ENCODE results near the gene IGF1R. TPM values are rescaled to one million over a fixed set of nuclear protein-coding genes. Genes with fewer than 3 reads are reported as not detected.

The IGF1R gene
- total and polyA plus RNA-seq, 5 experiments from 2014 or later: 2.5 to 122 (median 6.3) TPM

DNA sequence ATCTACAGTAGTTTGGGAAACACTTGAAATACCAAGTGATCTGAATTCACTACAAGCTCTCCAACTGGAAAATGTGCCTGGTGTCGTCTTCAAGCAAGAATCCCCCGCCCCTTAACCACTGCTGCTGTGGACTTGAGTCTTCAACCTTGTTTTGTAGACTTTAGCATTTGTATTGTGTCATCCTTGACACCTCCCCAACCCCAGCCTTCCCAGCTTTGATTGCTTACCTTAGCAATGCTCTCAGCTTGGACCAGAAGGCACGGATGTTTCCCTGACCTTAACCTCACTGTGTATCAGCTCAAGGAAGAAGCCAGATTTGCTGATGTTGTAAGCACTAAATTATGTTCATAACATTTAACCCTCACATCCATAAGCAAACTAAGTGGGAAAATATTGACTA, 146.4 kb downstream of the IGF1R start:
- Mint-ChIP-seq H3K36me3 (peaks cover 0 to 7% (median 0%) of the 10 kb centered on the region in 3 donors), H3K4me1 (peaks cover 30 to 71% (median 65%) of the 10 kb centered on the region in 4 donors), H3K27ac (peak overlapping the region in 2 of 10 donors; percentile 41 to 69), H3K27me3 (no peaks in the 10 kb centered on the region), H3K9me3 (no peaks in the 10 kb centered on the region), H3K4me3 (no peak overlapping the region)
- POLR2A ChIA-PET: no interaction called here
- DNase-seq (no peak), ATAC-seq (no peak)

DNA sequence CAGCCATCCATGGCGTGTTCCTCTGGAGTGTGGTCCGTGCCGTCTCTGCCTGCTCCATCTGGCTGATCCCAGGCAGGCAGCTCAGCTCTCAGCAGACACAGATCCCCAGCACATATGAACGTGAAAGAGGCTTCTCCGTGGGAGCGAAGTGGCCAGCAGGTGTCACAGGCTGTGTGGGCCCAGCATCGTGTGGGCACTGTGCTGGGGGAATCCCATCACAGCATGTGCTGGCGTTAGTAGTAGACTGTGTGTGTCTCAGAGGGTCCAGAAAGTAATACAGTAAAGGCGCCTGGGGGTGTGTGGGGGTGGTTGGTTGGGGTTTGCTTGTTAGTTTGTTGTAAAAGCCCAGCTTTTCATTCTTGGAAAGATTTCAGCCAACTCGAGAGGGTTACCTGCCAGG, 147.6 kb downstream of the IGF1R start:
- no peak for ATAC-seq
- no peak for DNase-seq
- no peaks in the 10 kb centered on the region for H3K27me3 Mint-ChIP-seq
- POLR2A ChIA-PET: no interaction called here
- peaks cover 0 to 4% (median 0%) of the 10 kb centered on the region in 3 donors for H3K36me3 Mint-ChIP-seq
- no peaks in the 10 kb centered on the region for H3K9me3 Mint-ChIP-seq
- no peak overlapping the region for H3K4me3 Mint-ChIP-seq
- H3K4me1 Mint-ChIP-seq: peaks cover 34 to 70% (median 66%) of the 10 kb centered on the region in 4 donors
- H3K27ac Mint-ChIP-seq: no peak overlapping the region

DNA sequence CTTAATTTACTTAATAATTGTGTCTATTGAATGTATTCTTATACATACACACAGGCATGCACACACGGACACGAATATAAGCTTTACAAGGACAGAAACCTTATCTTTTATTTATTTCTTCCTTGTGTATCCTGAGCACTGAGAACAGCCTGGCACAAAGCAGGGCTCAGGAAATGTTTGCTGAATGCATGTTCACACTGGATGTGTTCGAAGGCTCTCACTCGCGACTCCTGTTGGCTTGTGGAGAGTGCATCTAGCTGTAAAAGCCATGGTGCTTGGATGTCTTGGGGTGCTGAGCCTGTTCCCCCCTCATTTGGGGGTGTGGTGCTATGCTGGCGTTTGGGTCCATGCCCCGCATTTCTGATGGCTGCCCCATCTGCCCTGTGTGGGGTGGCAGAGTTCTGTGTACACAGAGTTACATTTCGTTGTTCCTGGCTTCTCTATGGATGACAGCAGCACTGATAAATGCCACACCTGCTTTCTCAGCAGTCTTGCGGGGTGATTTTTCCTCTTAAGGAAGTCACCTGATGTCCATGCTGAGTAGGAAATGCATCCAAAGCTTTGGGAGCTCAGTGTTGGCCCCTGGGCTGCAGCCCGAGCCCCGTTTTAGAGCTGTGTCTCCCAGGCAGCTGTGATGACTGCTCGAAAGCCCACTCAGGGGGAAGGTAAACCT, 148.5 kb downstream of the IGF1R start:
- Mint-ChIP-seq H3K36me3 (peaks cover 0 to 4% (median 0%) of the 10 kb centered on the region in 3 donors), H3K4me1 (peaks cover 40 to 71% (median 67%) of the 10 kb centered on the region in 4 donors), H3K4me3 (no peak overlapping the region), H3K9me3 (no peaks in the 10 kb centered on the region), H3K27me3 (no peaks in the 10 kb centered on the region), H3K27ac (peak overlapping the region in 1 of 10 donors; percentile 65)
- POLR2A ChIA-PET: no interaction called here
- no peak for DNase-seq
- ATAC-seq: no peak

- peaks cover 37 to 70% (median 62%) of the 10 kb centered on the region in 4 donors for H3K4me1 Mint-ChIP-seq
Observed at GRCh38 chr15:98798375-98798893, 150.1 kb downstream of the IGF1R start.

GRCh38 chr15:98799461-98800390, 151.4 kb downstream of the IGF1R start:
- Mint-ChIP-seq H3K4me1 (peaks cover 35 to 66% (median 59%) of the 10 kb centered on the region in 4 donors), H3K36me3 (peaks cover 0 to 4% (median 0%) of the 10 kb centered on the region in 3 donors), H3K9me3 (no peaks in the 10 kb centered on the region), H3K27ac (peak overlapping the region in 3 of 10 donors; percentile 66 to 71 (median 68)), H3K4me3 (peak overlapping the region in 7 of 10 donors; percentile 15 to 78 (median 46)), H3K27me3 (no peaks in the 10 kb centered on the region)
- no peak for ATAC-seq
- DNase-seq: no peak
- POLR2A ChIA-PET: interaction anchor here (1.1 kb wide), 1 partner anchor 18 kb away, joined by 3 read pairs; no protein-coding TSS in a partner anchor

More at GRCh38 chr15:98798375-98798893, 150.1 kb downstream of the IGF1R start:
- POLR2A ChIA-PET: no interaction called here
- Mint-ChIP-seq H3K9me3 (no peaks in the 10 kb centered on the region), H3K4me3 (peak overlapping the region in 3 of 10 donors; percentile 1 to 65 (median 2)), H3K36me3 (peaks cover 0 to 4% (median 0%) of the 10 kb centered on the region in 3 donors), H3K27me3 (no peaks in the 10 kb centered on the region), H3K27ac (peak overlapping the region in 4 of 10 donors; percentile 0 to 64 (median 26))
- ATAC-seq (no peak), DNase-seq (no peak)

DNA sequence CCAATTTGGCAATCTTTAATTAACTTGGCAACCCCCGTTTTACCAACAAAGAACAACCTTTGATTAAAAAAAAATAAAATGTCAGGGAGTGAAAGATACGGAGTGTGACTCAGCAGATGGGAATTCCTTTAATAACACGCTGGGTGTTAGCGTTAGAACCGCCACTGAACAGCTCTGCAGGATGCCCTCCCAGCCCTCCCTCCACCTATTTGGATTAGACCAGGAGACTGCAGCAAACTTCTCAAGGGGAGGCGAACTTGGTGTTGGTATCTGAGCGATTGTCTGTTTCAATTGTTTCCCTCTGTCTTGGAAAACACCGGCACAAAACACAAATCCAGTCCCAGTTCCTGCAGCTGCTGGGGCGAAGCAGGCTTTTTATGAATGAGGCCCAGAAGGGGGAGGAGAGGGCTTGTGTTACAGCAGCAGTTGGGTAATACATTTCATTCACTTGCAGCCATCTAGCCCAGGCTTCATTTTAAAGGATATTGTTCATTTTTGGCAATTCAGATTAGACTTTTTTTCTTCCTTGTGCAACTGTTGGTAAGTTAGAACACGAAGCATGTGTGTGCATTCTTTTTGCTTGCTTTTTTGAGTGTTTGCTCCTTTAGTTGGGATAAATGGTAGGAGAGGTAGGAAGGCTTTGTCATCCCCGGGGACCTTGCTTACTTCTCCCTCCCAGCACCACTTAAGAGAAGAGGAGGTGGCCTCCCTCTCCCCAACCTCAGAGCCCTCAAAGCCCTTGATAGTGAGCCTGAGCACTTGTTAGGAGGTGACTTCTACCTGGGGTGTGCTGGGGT, 152.3 kb downstream of the IGF1R start:
- no peaks in the 10 kb centered on the region for H3K27me3 Mint-ChIP-seq
- H3K9me3 Mint-ChIP-seq: no peaks in the 10 kb centered on the region
- ATAC-seq (no peak), DNase-seq (peak in 1 of 10 donors; percentile 5)
- peaks cover 33 to 69% (median 61%) of the 10 kb centered on the region in 4 donors for H3K4me1 Mint-ChIP-seq
- H3K36me3 Mint-ChIP-seq: peaks cover 0 to 7% (median 0%) of the 10 kb centered on the region in 3 donors
- POLR2A ChIA-PET: no interaction called here
- peak overlapping the region in 9 of 10 donors; percentile 54 to 90 (median 78) for H3K4me3 Mint-ChIP-seq
- peak overlapping the region in 9 of 10 donors; percentile 40 to 81 (median 69) for H3K27ac Mint-ChIP-seq

DNA sequence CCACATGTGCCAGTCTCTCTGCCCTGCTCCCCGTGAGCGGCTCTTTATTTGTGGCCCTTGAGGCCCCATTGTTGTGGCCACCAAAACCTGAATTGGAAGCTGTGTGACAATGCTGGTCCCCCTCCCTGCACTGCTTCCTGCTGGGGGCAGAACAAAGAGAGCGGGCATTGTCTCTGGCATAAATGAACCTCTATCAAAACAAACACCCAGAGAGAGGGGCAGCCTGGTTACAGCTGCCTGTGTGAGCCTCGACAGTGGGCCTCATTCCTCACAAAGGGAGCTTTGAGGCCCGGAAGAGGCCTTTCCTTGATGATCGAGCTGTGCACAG, 152.9 kb downstream of the IGF1R start:
- Mint-ChIP-seq H3K27me3 (no peaks in the 10 kb centered on the region), H3K36me3 (peaks cover 0 to 7% (median 0%) of the 10 kb centered on the region in 3 donors), H3K4me3 (peak overlapping the region in 9 of 10 donors; percentile 54 to 90 (median 78)), H3K27ac (peak overlapping the region; percentile 40 to 81 (median 68)), H3K9me3 (no peaks in the 10 kb centered on the region), H3K4me1 (peaks cover 31 to 75% (median 59%) of the 10 kb centered on the region in 4 donors)
- DNase-seq (peak in 6 of 10 donors; percentile 9 to 47 (median 31)), ATAC-seq (peak; percentile 88 to 89)
- POLR2A ChIA-PET: interaction anchor here (0.6 kb wide), 1 partner anchor 216 kb away, joined by 5 read pairs; no protein-coding TSS in a partner anchor

DNA sequence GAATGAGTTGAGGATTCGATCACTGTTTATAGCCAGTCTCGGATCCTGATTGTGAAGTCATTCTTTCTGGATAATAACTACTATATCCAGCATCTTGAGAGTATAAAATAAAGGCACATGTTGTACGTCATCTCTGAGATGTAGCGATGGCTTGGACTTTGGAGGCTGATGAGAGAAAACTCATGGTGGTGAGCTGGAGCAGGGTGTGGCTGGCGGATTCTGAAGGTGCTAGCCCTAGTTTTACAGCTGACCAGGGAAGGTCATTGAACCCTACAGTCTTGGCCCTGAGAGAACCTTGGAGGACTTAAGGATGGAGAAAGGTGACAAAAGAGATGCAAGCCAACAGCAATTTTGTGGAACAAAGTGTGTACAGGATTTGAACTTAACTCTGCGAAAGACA, 153.8 kb downstream of the IGF1R start:
- H3K4me1 Mint-ChIP-seq: peaks cover 31 to 78% (median 57%) of the 10 kb centered on the region in 4 donors
- peak overlapping the region in 4 of 10 donors; percentile 20 to 56 (median 38) for H3K27ac Mint-ChIP-seq
- H3K9me3 Mint-ChIP-seq: no peaks in the 10 kb centered on the region
- POLR2A ChIA-PET: no interaction called here
- H3K36me3 Mint-ChIP-seq: peaks cover 0 to 7% (median 0%) of the 10 kb centered on the region in 3 donors
- H3K4me3 Mint-ChIP-seq: no peak overlapping the region
- DNase-seq: no peak
- ATAC-seq: no peak
- H3K27me3 Mint-ChIP-seq: no peaks in the 10 kb centered on the region

DNA sequence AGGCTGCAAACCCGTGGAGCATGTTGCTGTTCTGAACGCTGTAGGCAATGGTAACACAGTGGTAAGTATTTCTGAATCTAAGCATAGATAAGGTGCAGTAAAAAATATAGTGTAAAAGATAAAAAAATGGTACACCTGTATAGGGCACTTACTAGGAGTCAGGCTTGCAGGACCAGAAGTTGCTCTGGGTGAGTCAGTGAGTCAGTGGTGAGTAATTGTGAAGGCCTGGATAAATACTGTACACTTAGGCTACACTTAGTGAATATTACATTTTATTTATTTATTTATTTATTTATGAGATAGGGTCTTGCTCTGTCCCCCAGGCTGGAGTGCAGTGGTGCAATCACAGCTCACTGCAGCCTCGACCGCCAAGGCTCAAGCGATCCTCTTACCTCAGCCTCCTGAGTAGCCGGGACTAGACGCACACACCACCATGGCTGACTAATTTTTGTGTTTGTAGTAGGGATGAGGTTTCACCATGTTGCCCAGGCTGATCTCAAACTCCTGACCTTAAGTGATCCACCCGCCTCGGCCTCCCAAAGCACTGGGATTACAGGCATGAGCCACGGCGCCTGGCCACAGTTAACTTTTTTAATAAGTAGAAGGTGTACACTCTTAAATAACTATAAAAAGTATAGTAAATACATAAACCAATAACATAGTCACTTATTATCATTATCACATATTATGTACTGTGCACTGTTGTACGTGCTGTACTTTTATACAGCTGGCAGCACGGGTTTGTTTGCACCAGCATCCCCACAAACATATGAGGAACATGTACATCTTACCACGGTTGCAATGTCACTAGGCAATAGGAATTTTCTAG, 155.1 kb downstream of the IGF1R start:
- POLR2A ChIA-PET: no interaction called here
- no peak for DNase-seq
- no peak overlapping the region for H3K4me3 Mint-ChIP-seq
- peaks cover 0 to 5% (median 0%) of the 10 kb centered on the region in 3 donors for H3K36me3 Mint-ChIP-seq
- peaks cover 25 to 71% (median 47%) of the 10 kb centered on the region in 4 donors for H3K4me1 Mint-ChIP-seq
- no peak overlapping the region for H3K27ac Mint-ChIP-seq
- ATAC-seq: no peak
- no peaks in the 10 kb centered on the region for H3K27me3 Mint-ChIP-seq
- H3K9me3 Mint-ChIP-seq: no peaks in the 10 kb centered on the region

- Mint-ChIP-seq H3K36me3 (peaks cover 0 to 5% (median 0%) of the 10 kb centered on the region in 3 donors), H3K27ac (no peak overlapping the region), H3K9me3 (no peaks in the 10 kb centered on the region), H3K4me3 (no peak overlapping the region), H3K27me3 (no peaks in the 10 kb centered on the region), H3K4me1 (peaks cover 23 to 70% (median 42%) of the 10 kb centered on the region in 4 donors)
- DNase-seq (no peak), ATAC-seq (no peak)
- POLR2A ChIA-PET: no interaction called here
Observed at GRCh38 chr15:98804057-98804380, 155.7 kb downstream of the IGF1R start.

DNA sequence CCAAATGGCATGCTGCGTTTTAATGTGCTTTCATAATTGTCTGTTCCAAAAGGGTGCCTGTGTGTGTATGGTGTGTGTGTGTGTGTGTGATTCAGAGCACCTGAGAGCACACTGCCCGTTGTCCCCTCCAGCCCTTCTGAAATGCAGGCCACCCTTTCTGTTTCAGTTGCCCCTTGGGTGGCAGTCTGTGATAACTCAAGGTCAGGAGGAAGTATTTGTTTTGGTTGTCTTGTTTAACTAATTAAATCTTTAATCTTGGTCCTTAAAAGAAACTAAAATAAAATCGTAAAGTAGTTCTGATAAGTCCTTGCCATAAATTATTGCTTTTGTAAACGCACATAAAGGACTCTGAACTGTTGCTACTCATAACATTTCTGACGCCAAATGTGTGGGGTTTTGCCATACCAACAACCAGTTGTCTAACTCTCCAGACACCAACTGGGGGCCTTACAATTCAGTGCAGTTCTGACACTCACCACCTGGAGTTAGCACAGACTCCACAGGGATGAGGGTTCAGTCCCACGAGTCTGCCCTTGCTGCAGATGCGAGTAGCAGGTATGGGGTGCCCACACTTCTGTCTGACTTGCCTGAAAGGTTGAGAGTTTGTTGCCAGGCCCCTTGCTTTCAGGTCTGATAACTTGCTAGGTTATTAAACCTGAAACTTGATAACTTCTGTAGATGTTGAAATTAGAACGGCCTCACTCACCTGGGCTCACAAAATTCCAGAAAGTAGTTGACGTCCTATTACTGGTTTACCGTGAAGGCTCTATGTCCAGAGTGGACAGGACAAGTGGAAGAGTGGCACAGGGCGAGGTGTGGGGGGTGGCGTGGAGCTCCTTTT, 157.3 kb downstream of the IGF1R start:
- H3K36me3 Mint-ChIP-seq: peaks cover 0 to 7% (median under 1%) of the 10 kb centered on the region in 3 donors
- H3K4me1 Mint-ChIP-seq: peaks cover 18 to 61% (median 32%) of the 10 kb centered on the region in 4 donors
- peaks cover 0 to 1% (median 0%) of the 10 kb centered on the region in 5 donors for H3K27me3 Mint-ChIP-seq
- no peak overlapping the region for H3K27ac Mint-ChIP-seq
- POLR2A ChIA-PET: no interaction called here
- DNase-seq (no peak), ATAC-seq (no peak)
- H3K4me3 Mint-ChIP-seq: no peak overlapping the region
- H3K9me3 Mint-ChIP-seq: no peaks in the 10 kb centered on the region
